Progenitor cell of endocrine pancreas (in vitro differentiated cells): ENCODE measurements around the gene FCHSD2. TPM values are rescaled to one million over a fixed set of nuclear protein-coding genes. Genes with fewer than 3 reads are reported as not detected.

Experiments used
- DNase-seq: peaks from one replicate; pipeline ENCODE4 v3.0.0; 2021; ENCODE audit warnings: low spot score; ENCODE audit not compliant: unreplicated experiment
- H3K27ac Mint-ChIP-seq: 2 replicates; pipeline ENCODE4 v1.8.0; 2021; ENCODE audit warnings: mild to moderate bottlenecking, moderate library complexity, mixed read lengths
- H3K27me3 Mint-ChIP-seq: 2 replicates; pipeline ENCODE4 v1.8.0; 2021; ENCODE audit warnings: mixed read lengths
- H3K36me3 Mint-ChIP-seq: 2 replicates; pipeline ENCODE4 v1.8.0; 2022; ENCODE audit warnings: mixed read lengths; ENCODE audit not compliant: insufficient read depth
- H3K4me1 Mint-ChIP-seq: 2 replicates; pipeline ENCODE4 v1.8.0; 2021; ENCODE audit warnings: low read depth, mixed read lengths
- H3K4me3 Mint-ChIP-seq: 2 replicates; pipeline ENCODE4 v1.8.0; 2021; ENCODE audit warnings: low read depth, mild to moderate bottlenecking, moderate library complexity, mixed read lengths
- H3K9me3 Mint-ChIP-seq: 2 replicates; pipeline ENCODE4 v1.8.0; 2021; ENCODE audit warnings: low read depth, mixed read lengths
- total RNA-seq: library from RNA; stranded (reverse); gene quantifications from 2 replicates; pipeline ENCODE4 v1.2.1, GENCODE V29; 2021
- TF ChIP-seq, protein P1 (sequence below): fragments of 200-600 bp; sonication (generic); IDR thresholded peaks from one replicate; pipeline ENCODE4 v1.5.0; 2021; ENCODE audit warnings: antibody characterized with exemption, mild to moderate bottlenecking; ENCODE audit not compliant: unreplicated experiment

The FCHSD2 gene
- total RNA-seq, 1 donor from 2014 or later, result 35.4 TPM

DNA sequence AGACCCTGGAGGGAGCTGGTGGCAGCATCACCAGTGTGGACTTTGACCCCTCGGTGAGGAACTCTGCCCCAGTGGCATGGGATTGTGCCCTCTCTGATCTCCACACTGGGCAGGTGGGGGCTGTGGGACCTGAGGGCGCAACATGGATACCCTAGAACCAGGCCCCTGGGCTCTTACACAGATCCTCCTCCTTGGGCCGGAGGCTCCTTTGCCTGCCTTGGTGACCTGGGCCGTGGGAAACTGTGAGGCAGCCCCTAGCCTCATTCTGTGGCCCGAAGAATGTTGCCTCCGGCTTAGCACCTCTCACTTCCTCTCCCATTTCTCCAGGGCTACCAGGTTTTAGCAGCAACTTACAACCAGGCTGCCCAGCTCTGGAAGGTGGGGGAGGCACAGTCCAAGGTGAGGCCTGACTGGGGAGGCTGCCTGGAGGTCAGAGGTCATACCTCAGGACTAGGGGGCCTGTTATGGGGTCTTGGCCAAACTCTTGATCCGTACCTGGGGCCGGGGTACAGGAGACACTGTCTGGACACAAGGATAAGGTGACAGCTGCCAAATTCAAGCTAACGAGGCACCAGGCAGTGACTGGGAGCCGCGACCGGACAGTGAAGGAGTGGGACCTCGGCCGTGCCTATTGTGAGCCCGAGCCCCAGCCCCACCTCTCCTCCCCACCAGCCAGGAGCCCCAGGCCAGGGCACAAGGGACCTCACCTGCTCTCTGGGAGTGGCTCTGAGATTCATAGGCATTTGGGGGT lies 315.8 kb downstream of the FCHSD2 start:
- Mint-ChIP-seq H3K4me3 (no peak overlapping the region), H3K36me3 (peaks cover 1% of the 10 kb centered on the region), H3K27me3 (peaks cover 2% of the 10 kb centered on the region), H3K27ac (no peak overlapping the region), H3K4me1 (no peaks in the 10 kb centered on the region), H3K9me3 (no peaks in the 10 kb centered on the region)
- TF ChIP-seq, protein P1, sequence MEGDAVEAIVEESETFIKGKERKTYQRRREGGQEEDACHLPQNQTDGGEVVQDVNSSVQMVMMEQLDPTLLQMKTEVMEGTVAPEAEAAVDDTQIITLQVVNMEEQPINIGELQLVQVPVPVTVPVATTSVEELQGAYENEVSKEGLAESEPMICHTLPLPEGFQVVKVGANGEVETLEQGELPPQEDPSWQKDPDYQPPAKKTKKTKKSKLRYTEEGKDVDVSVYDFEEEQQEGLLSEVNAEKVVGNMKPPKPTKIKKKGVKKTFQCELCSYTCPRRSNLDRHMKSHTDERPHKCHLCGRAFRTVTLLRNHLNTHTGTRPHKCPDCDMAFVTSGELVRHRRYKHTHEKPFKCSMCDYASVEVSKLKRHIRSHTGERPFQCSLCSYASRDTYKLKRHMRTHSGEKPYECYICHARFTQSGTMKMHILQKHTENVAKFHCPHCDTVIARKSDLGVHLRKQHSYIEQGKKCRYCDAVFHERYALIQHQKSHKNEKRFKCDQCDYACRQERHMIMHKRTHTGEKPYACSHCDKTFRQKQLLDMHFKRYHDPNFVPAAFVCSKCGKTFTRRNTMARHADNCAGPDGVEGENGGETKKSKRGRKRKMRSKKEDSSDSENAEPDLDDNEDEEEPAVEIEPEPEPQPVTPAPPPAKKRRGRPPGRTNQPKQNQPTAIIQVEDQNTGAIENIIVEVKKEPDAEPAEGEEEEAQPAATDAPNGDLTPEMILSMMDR, result no peak
- no peak for DNase-seq

DNA sequence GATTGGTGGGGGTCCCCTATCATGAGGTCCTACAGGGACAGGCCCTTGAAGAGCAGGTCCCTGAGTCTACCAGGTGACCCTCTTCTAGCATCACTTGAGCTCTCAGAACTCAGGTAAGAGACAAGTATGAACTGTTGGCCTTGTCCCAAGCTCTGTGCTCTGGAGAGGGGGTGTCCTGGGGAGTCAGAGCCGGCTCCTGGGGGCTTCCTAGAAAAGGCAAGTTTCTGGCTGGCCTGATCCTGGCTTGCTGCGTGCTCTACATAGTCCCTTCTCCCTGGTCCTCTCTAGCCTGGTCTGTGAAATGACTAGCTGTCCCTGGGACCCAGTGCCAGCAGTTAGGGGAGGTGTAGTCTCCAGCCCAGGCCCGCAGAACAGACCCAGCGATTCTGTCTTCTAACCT lies 316.5 kb downstream of the FCHSD2 start:
- DNase-seq, result no peak
- Mint-ChIP-seq H3K4me1 (peaks cover 5% of the 10 kb centered on the region), H3K27ac (no peak overlapping the region), H3K4me3 (no peak overlapping the region), H3K9me3 (no peaks in the 10 kb centered on the region), H3K36me3 (peaks cover 1% of the 10 kb centered on the region), H3K27me3 (peaks cover 2% of the 10 kb centered on the region)
- TF ChIP-seq, protein P1, result no peak

DNA sequence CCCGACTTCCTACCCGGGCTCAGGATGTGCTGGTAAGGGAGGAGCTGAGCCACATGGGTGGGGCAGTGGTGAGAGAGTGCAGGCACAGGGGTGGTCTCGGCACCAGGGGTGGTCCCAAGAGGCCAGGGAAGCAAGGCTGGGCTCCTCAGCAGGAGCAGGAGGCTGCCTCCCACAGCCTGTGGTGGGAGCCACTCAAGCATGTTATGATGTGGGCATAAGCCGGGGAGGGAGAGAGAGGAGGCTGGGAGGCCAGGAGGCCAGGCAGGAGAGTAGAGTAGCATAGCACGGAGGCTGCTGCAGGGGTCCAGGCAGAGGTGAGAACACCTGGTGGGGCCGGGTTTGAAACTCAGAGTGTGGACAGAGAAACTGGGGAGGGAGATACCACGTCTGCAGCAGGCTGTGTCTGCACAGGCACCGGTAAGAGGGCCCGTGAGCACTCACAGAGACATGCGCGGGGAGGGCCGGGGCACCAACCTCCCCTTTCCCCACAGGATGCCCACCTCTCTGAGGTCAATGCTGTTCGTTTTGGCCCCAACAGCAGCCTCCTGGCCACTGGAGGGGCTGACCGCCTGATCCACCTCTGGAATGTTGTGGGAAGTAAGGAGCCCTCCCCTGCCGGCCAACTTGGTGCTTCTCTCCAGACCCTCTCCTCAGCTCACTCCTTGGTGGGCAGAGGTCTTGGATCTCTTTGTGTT lies 317.2 kb downstream of the FCHSD2 start:
- TF ChIP-seq, protein P1, result no peak
- DNase-seq, result no peak
- H3K36me3 Mint-ChIP-seq, result peaks cover 3% of the 10 kb centered on the region
- H3K4me1 Mint-ChIP-seq, result peaks cover 5% of the 10 kb centered on the region
- H3K9me3 Mint-ChIP-seq, result no peaks in the 10 kb centered on the region
- H3K4me3 Mint-ChIP-seq, result no peak overlapping the region
- H3K27ac Mint-ChIP-seq, result peak overlapping the region; percentile 49
- peaks cover 6% of the 10 kb centered on the region for H3K27me3 Mint-ChIP-seq

DNA sequence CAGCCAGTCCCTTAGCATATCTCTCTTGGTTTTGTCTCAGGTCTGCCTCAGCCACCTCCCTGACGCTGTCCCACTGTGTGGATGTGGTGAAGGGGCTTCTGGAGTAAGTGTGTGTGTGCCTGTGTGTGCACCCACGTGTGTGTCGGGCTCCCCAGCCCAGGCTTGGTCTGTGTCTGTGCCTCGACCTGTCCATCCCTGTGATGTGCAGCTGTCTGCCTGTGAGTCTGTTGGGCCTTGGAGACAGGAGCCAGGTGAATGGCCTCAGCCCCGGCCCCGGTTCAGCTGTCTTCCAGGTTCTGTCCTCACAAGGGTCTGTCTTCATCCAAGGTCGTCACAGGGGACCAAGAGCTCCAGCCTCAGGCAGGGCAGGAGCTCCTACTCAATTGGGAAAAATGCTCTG lies 318.1 kb downstream of the FCHSD2 start:
- Mint-ChIP-seq H3K4me1 (peaks cover 5% of the 10 kb centered on the region), H3K27ac (no peak overlapping the region), H3K4me3 (no peak overlapping the region), H3K36me3 (peaks cover 4% of the 10 kb centered on the region), H3K27me3 (peaks cover 10% of the 10 kb centered on the region), H3K9me3 (no peaks in the 10 kb centered on the region)
- DNase-seq, result no peak
- TF ChIP-seq, protein P1, result no peak

DNA sequence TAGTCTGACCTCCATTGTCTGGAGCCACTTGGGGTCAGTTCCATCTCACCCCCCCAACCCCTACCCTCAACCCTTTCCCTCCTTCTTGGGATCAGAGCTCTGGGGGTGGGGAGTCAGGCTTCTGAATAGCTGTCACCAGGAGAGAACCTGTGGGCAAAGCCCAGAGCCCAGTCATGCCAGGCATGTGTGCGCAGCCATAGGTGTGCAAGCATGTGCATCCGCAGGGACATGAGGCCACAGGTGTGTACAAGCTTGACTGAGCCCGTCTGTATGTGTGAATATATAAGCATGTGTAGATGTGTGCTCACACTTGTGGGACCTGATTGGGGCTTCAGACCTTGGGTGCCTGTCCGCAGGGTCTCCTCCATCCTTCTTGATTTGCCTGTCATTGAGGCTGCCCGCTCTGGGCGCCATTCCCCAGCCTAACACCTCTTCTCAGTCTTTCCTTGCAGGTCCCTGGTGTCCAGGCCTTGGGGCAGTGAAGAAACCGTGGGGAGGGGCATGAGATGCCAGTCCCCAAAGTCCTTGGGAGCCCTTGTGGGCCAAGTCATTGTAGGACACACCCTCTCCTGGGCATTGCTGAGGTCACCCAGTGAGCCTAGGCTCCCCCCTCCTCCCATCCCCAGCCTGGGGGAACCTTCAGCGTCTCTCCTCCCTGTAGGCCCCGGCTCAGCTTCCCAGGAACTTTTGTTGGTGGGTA lies 318.9 kb downstream of the FCHSD2 start:
- TF ChIP-seq, protein P1, result no peak
- Mint-ChIP-seq H3K9me3 (no peaks in the 10 kb centered on the region), H3K36me3 (peaks cover 6% of the 10 kb centered on the region), H3K27ac (no peak overlapping the region), H3K4me1 (peaks cover 5% of the 10 kb centered on the region), H3K27me3 (peaks cover 11% of the 10 kb centered on the region), H3K4me3 (no peak overlapping the region)
- no peak for DNase-seq
